K562 treated with DMSO at 1 percent for 48 hours (cell line): Measurements from ENCODE around the gene KHSRP. TPM values are rescaled to one million over a fixed set of nuclear protein-coding genes. Genes with fewer than 3 reads are reported as not detected.

ENCODE experiments used
- total RNA-seq: library from RNA; unstranded; fragments of 300-600 nt; gene quantifications from 2 replicates; pipeline ENCODE4 v1.2.3, GENCODE V29; 2022; ENCODE audit warnings: low replicate concordance; ENCODE audit errors: extremely low read depth

Gene KHSRP
- total RNA-seq = not detected in 2 replicates

DNA sequence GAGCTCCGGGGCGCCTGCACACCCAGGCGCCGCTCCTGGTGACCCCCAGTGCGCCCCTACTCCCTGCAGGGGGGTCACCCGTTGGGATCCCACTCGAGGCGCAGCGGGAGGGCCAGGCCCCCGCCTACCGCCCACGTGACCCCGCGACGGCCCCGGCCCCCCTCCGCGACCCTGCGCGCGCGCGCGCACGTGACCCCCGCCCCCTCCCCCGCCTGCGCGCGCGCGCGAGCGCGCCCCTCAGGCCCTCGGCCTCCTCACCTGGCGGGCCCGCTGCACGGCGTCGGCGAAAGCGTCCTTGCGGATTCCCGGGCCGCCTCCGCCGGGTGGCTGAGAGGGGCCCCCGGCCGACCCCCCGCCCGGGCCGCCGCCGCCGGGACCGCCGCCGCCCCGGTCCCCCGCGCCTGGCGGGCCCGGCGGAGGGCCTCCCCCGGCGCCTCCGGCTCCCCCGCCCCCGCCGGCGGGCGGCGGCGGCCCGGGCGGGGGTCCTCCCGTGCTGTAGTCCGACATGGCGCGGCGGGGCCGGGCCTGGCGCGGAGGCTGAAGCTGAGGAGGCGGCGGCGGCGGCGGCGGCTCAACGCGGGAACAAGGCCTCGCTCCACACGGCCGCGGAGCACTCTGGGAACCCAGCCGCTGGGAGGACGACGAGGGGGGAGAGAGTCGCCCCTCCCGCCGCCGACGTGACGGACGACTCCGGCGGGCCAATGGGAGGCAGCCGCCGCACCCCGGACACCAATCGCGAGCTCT lies at the start of gene KHSRP:
Gene KHSRP (minus strand): TSS at position 617 of the 744 bp plus-strand sequence. CDS start 110 bp downstream, at position 507.

DNA sequence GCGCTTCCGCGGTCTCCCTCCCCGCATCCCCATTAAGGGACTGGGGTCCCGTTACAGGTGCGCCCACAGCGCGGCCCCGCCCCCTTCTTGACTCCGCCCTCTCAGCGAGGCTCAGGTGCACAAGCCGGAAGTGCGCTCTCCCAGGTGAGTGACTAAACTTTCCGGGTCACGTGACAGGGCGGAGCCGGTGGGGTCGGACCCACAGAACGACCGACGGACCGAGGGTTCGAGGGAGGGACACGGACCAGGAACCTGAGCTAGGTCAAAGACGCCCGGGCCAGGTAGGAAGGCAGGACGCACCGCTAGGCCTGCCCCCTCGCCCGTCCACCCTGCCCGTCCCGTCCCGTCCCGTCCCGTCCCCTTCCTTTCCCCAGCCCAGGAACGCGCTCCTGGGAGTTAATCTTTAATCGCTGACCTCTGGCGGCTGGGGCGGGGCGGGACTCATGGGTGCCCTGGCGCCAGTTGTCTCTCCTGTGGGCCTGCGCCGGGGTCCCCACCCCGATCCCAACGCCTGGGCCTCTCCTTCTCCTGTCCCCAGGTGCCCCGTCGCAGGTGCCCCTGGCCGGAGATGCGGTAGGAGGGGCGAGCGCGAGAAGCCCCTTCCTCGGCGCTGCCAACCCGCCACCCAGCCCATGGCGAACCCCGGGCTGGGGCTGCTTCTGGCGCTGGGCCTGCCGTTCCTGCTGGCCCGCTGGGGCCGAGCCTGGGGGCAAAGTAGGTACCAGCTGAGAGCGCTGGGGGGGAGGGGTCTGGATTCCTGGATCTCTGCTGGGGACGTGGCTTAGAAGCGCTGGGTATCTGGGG lies 39.7 kb upstream of the KHSRP start, which contains the start of gene CRB3:
Gene CRB3 (plus strand): TSS at position 202 of the 804 bp plus-strand sequence. CDS start 431 bp downstream, at position 633.

DNA sequence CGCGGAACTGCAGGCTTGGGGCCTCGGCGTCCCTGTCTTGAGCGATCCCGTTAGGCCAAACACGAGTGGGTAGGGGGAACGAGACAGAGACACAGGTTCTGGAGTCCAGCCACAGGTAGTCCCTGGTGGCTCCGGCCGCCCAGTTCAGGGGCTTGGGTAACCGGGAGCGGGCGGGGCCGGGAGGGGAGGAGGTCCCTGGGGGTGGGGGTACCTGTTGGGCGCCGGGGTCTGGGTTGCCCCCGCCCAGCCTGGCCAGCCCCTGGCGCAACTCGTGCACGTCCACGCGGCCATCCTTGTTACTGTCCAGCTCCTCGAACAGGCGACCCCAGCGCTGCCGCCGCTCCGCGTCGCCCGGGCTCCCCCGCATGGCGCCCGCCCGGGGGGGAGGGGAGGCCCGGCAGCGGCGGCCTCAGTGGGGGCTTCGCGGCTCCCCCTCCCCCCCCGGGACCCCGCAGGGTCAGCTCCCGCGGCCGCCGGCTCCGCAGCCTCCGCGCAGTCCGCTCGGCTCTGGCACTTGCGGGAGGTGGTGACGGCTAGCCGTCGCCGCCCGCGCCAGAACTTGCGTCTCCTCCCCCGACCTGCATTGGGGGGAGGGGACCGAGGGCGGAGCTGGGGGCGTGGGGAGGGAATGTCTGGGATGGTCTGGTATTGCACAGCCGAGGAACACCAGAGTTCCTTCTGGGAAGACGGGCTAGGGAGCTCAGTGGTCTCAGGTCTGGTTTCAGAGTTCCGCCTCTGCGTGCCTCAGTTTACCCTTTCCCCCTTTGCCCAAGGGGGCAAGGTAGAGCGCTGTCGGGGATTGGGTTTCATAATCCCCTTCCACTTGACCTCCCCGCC lies 34.9 kb upstream of the KHSRP start, which contains the start of gene SLC25A23:
Gene SLC25A23 (minus strand): TSS at position 531 of the 837 bp plus-strand sequence. CDS start 164 bp downstream, at position 367.

GRCh38 chr19:6433663-6434062 lies 9.1 kb upstream of the KHSRP start, which contains the start of gene SLC25A41:
Gene SLC25A41 (minus strand): TSS chr19:6433763. CDS start chr19:6433693, 70 bp downstream.

GRCh38 chr19:6393074-6393982 lies 31.3 kb downstream of the KHSRP start, which contains the start of gene GTF2F1:
Gene GTF2F1 (minus strand): TSS chr19:6393164. CDS start chr19:6392995, 169 bp downstream.

GRCh38 chr19:6375411-6376010 lies 49.1 kb downstream of the KHSRP start, which contains the start of gene PSPN:
Gene PSPN (minus strand): TSS chr19:6375933. CDS start chr19:6375849, 84 bp downstream.

DNA sequence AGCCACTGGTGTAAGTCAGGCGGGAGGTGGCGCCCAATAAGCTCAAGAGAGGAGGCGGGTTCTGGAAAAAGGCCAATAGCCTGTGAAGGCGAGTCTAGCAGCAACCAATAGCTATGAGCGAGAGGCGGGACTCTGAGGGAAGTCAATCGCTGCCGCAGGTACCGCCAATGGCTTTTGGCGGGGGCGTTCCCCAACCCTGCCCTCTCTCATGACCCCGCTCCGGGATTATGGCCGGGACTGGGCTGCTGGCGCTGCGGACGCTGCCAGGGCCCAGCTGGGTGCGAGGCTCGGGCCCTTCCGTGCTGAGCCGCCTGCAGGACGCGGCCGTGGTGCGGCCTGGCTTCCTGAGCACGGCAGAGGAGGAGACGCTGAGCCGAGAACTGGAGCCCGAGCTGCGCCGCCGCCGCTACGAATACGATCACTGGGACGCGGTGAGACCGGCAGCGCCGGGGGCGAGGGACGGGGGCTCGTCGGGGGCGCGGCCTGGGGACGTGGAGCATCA lies 52.0 kb downstream of the KHSRP start, which contains the start of gene ALKBH7:
Gene ALKBH7 (plus strand): TSS at position 201 of the 502 bp plus-strand sequence. CDS start 27 bp downstream, at position 228.

Other genes starting within 250 kb of the KHSRP start
- gene MLLT1, start 144.8 kb downstream of the KHSRP start, total RNA-seq = not detected in 2 replicates
- gene ACER1, start 91.2 kb downstream of the KHSRP start, total RNA-seq = not detected in 2 replicates
- not detected in 2 replicates for gene CLPP, start 63.3 kb downstream of the KHSRP start, total RNA-seq
- not detected in 2 replicates for gene ALKBH7, start 52.0 kb downstream of the KHSRP start, total RNA-seq
- gene PSPN, start 48.9 kb downstream of the KHSRP start, total RNA-seq = not detected in 2 replicates
- gene GTF2F1, start 31.6 kb downstream of the KHSRP start, total RNA-seq = not detected in 2 replicates
- not detected in 2 replicates for gene SLC25A41, start 9.0 kb upstream of the KHSRP start, total RNA-seq
- gene SLC25A23, start 35.0 kb upstream of the KHSRP start, total RNA-seq = not detected in 2 replicates
- gene CRB3, start 39.5 kb upstream of the KHSRP start, total RNA-seq = not detected in 2 replicates
- gene DENND1C, start 57.0 kb upstream of the KHSRP start, total RNA-seq = not detected in 2 replicates
- not detected in 2 replicates for gene TUBB4A, start 77.5 kb upstream of the KHSRP start, total RNA-seq
- not detected in 2 replicates for gene TNFSF9, start 106.2 kb upstream of the KHSRP start, total RNA-seq
- not detected in 2 replicates for gene CD70, start 166.3 kb upstream of the KHSRP start, total RNA-seq
- gene TNFSF14, start 245.3 kb upstream of the KHSRP start, total RNA-seq = not detected in 2 replicates